ENCODE data around the gene RALBP1. TPM values are rescaled to one million over a fixed set of nuclear protein-coding genes. Genes with fewer than 3 reads are reported as not detected.

The RALBP1 gene
- total and polyA plus RNA-seq, 9 of the 15 experiments (the other 6 are each of a cell fraction or from before 2014, with no cell fraction given) = 10.9 to 70.0 (median 61.3) TPM

DNA sequence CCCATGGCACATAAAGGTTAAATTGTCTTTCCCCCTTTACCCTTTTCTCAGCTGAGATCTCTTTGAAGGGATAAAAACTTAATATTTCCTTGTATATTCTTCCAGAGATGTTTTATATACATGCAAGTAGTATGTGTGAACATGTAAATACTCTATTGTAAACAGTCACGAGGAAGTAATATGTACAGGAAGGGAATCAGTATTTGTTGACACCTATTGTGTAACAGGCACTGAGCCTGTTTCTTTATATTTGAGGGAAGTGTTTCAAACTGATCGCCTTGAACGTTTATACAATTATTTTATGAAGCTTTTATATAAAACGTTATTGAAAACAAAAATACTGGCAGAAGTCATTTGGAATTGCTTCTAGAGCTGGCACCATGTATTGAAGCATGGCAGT, 13.2 kb downstream of the RALBP1 start:
- no peaks in the 10 kb centered on the region for H3K9me3 ChIP-seq (replicated peaks; ENCODE audit: control insufficient read depth, insufficient read depth, low read depth, low read length)
- TF ChIP-seq FOS (IDR thresholded peaks at IDR 0.05; ENCODE audit: extremely low read depth, insufficient read length) = no peak
- TF ChIP-seq, protein P1, sequence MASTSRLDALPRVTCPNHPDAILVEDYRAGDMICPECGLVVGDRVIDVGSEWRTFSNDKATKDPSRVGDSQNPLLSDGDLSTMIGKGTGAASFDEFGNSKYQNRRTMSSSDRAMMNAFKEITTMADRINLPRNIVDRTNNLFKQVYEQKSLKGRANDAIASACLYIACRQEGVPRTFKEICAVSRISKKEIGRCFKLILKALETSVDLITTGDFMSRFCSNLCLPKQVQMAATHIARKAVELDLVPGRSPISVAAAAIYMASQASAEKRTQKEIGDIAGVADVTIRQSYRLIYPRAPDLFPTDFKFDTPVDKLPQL (IDR thresholded peaks at IDR 0.05; ENCODE audit: extremely low read depth, insufficient read length) = no peak
- no peak for TF ChIP-seq TBP (optimal IDR thresholded peaks at IDR 0.05; ENCODE audit: low read depth, low read length)
- TF ChIP-seq, protein P2, sequence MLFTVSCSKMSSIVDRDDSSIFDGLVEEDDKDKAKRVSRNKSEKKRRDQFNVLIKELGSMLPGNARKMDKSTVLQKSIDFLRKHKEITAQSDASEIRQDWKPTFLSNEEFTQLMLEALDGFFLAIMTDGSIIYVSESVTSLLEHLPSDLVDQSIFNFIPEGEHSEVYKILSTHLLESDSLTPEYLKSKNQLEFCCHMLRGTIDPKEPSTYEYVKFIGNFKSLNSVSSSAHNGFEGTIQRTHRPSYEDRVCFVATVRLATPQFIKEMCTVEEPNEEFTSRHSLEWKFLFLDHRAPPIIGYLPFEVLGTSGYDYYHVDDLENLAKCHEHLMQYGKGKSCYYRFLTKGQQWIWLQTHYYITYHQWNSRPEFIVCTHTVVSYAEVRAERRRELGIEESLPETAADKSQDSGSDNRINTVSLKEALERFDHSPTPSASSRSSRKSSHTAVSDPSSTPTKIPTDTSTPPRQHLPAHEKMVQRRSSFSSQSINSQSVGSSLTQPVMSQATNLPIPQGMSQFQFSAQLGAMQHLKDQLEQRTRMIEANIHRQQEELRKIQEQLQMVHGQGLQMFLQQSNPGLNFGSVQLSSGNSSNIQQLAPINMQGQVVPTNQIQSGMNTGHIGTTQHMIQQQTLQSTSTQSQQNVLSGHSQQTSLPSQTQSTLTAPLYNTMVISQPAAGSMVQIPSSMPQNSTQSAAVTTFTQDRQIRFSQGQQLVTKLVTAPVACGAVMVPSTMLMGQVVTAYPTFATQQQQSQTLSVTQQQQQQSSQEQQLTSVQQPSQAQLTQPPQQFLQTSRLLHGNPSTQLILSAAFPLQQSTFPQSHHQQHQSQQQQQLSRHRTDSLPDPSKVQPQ (CRISPR knock-in tag; IDR thresholded peaks at IDR 0.05; ENCODE audit: borderline replicate concordance) = no peak
- no peak for DNase-seq (ENCODE audit: extremely low read depth in 1 of 4, low spot score in 3 of 4)
- in situ Hi-C loops (cut with MboI) = no loop called here
- H3K4me1 ChIP-seq (replicated peaks in 1 of 2; ENCODE audit: control insufficient read depth in 2 of 2, insufficient read depth in 2 of 2, low read length in 2 of 2) = no peaks in the 10 kb centered on the region; a peak in 1 of 5 replicates
- H3K9ac ChIP-seq (ENCODE audit: insufficient read depth in 1 of 2, low read depth in 2 of 2, low read length in 2 of 2) = no peak overlapping the region
- no TSS peak for BruUV-seq (replicated peaks)
- H3K27me3 ChIP-seq (ENCODE audit: control insufficient read depth in 2 of 2, insufficient read depth in 2 of 2, low read length in 2 of 2) = no peaks in the 10 kb centered on the region
- H4K20me1 ChIP-seq (replicated peaks; ENCODE audit: control insufficient read depth, insufficient read depth, low read length) = no peaks in the 10 kb centered on the region
- intact Hi-C loops (cut with micrococcal nuclease) = no loop called here
- H2AFZ ChIP-seq (ENCODE audit: low read depth, low read length) = no peak overlapping the region
- no peaks in the 10 kb centered on the region for H3K9me1 ChIP-seq (ENCODE audit: control insufficient read depth, insufficient read depth, low read length)
- POLR2A ChIA-PET = interaction anchor here (0.6 to 1.3 kb wide), 2 partner anchors 14 to 379 kb away, joined by 3 read pairs; no protein-coding TSS in a partner anchor
- peaks cover 85% of the 10 kb centered on the region for H3K79me2 ChIP-seq (ENCODE audit: control insufficient read depth, insufficient read depth, low read length)
- CTCF ChIA-PET (ENCODE audit: low intra/inter-chr PET ratio) = no interaction called here
- no peak overlapping the region for H3K4me3 ChIP-seq
- no peak for FAIRE-seq
- 47% methylated on average over 4 of the region's 4 CpGs for WGBS (ENCODE audit: insufficient coverage, low coverage, missing lambda C conversion rate)
- H3K27ac ChIP-seq (ENCODE audit: extremely low read depth, low read depth, low read length) = no peak overlapping the region
- peaks cover 9% of the 10 kb centered on the region; the same call in 1 of the 3 replicates for H3K36me3 ChIP-seq (ENCODE audit: control insufficient read depth, insufficient read depth, low read length)
- no peak for ATAC-seq
- no peak overlapping the region for H3K4me2 ChIP-seq (ENCODE audit: insufficient read depth, low read length)

Data from K562 (cell line).